Heart right ventricle (tissue), 16 donors: ENCODE data around the gene ELOB. TPM values are rescaled to one million over a fixed set of nuclear protein-coding genes. Genes with fewer than 3 reads are reported as not detected.

ENCODE experiments used
- ATAC-seq, 8 donors: fragments of 200-7000 bp; cut with Tn5 transposase; one replicate each; pipeline ENCODE4 v1.9.1; 2020; ENCODE audit warnings: mild to moderate bottlenecking in 8 of 8, moderate library complexity in 8 of 8, moderate number of reproducible peaks in 1 of 8
- DNase-seq, 2 donors: peaks; one replicate each; pipeline ENCODE4 v3.0.0-alpha.2; 2020
- H3K27ac ChIP-seq, 10 donors: fragments of 200-600 bp; sonication (generic) in 2 of 10; one replicate each; pipeline versions ENCODE4 v1.5.0 to v1.8.0; 2020 to 2022; ENCODE audit warnings: mild to moderate bottlenecking in 3 of 10
- H3K27me3 ChIP-seq, 7 donors: fragments of 200-600 bp; one replicate each; pipeline ENCODE4 v1.8.0; 2021 to 2022; ENCODE audit warnings: mild to moderate bottlenecking in 2 of 7
- H3K36me3 ChIP-seq, 9 donors: fragments of 200-600 bp; sonication (generic) in 1 of 9; one replicate each; pipeline versions ENCODE4 v1.5.0 to v1.8.0; 2020 to 2022; ENCODE audit warnings: mild to moderate bottlenecking in 2 of 9
- H3K4me1 ChIP-seq, 9 donors: fragments of 200-600 bp; sonication (generic) in 1 of 9; one replicate each; pipeline versions ENCODE4 v1.5.0 to v1.8.0; 2020 to 2022; ENCODE audit warnings: mild to moderate bottlenecking in 4 of 9
- H3K4me3 ChIP-seq, 10 donors: fragments of 200-600 bp; sonication (generic) in 2 of 10; one replicate each; pipeline versions ENCODE4 v1.5.0 to v1.8.0; 2020 to 2022; ENCODE audit warnings: mild to moderate bottlenecking in 7 of 10, moderate library complexity in 2 of 10
- H3K9me3 ChIP-seq, 11 donors: fragments of 200-600 bp in 10 of 11; sonication (generic) in 2 of 11; one replicate each; pipeline versions ENCODE4 v1.5.0 to v1.8.0; 2013 to 2022; ENCODE audit warnings: mild to moderate bottlenecking in 2 of 11, control low read depth in 1 of 11, moderate library complexity in 1 of 11
- CTCF ChIP-seq, 9 donors: fragments of 200-600 bp; sonication (generic) in 2 of 9; IDR thresholded peaks; one replicate each; pipeline versions ENCODE4 v1.5.0 to v1.8.0; 2021 to 2022; ENCODE audit warnings: antibody characterized with exemption in 9 of 9, mild to moderate bottlenecking in 5 of 9, moderate library complexity in 1 of 9
- WGBS, 2 donors: extraction: QIAGEN DNeasy Blood & Tissue Kit; methylation state at CpG; one replicate each; pipeline ENCODE4 v1.1.7; 2013; ENCODE audit warnings: inconsistent platforms in 1 of 2; 5-methylcytosine and 5-hydroxymethylcytosine counted together
- intact Hi-C, 10 donors: fragments of 100-400 bp; cut with DNase I; formaldehyde crosslinking; loops; one replicate each; pipeline versions ENCODE4 v1.11.1 to v1.14.2; 2022
- long read RNA-seq, 3 donors: library from polyadenylated mRNA; unstranded; transcript quantifications; one replicate each; pipeline ENCODE4 v2.0.0, GENCODE V29; 2020 to 2021
- polyA plus RNA-seq, 2 donors: library from polyadenylated mRNA; stranded (reverse); fragments of 200-250 nt; gene quantifications; one replicate each; pipeline ENCODE4 v1.2.3, GENCODE V29; 2013
- total RNA-seq, 10 donors: library from RNA; stranded (reverse); fragmentation: NEBNext Ultra II Directional in 3 of 10; extraction: Animal tissue kit (Norgen Biotek cat#: 25700) in 3 of 10; gene quantifications; one replicate each; pipeline versions ENCODE4 v1.2.1 to v1.2.4, GENCODE V29; 2021 to 2023
- donor health status: Arrhythmogenic right ventricular cardiomyopathy.
- donor health status: ischemic (EF 13 %, LVEDD 7.1; RV severe dilation, severe dysfunction).
- donor health status: healthy with polysubstance abuse.
- donor health status: DM: no; HTN: yes; CAD: no.
- donor health status: DM: no; HTN: no; CAD: no.
- donor health status: ischemic (EF 25% LVEDD 6.9; RV normal size, moderate dysfunction).
- donor health status: ischemic (EF 25% LVEDD 5.7; RV mildly dilated, moderate dysfunction).
- donor health status: healthy.
- donor health status: DM: yes; HTN: yes; CAD: no.
- donor health status: Ischemic cardiomyopathy.
- donor health status: ischemic (EF 35%, LVEDD 5.7; RV mildly dilated, moderate dysfunction).
- donor health status: nonischemic (EF 11% LVEDD 7.7; RV severe dilation, severe dysfunction).
- donor health status: DM: yes; HTN: yes; CAD: no.
- donor health status: PGD.
- donor health status: ischemic (EF 29% LVEDD 5.4; RV normal size, mild dysfunction).
- donor health status: nonischemic (EF 23%, LVEDD 6.1; RV moderate dilation, normal function).

ELOB gene
- total RNA-seq (100 to 1,000 TPM; 248 to 373 (median 323) TPM), polyA plus RNA-seq (1,000 to 10,000 TPM in 1 of 2 donors, 100 to 1,000 TPM in 1; 511 to 1,196 TPM)
- long read RNA-seq, donor 1, transcript ELOB-203 (4 exons, 991 nt), result major isoform, 173 of 273 reads
- long read RNA-seq, donor 1, transcript ELOB-202 (3 exons, 997 nt), result minor isoform, 84 of 273 reads
- long read RNA-seq, donor 1, partial matches to known transcripts, result 10 of 273 reads
- long read RNA-seq, donor 1, other reads (novel, unspliced or antisense), result 3 of 273 reads
- long read RNA-seq, donor 2, transcript ELOB-203 (4 exons, 991 nt), result major isoform, 200 of 319 reads
- long read RNA-seq, donor 2, transcript ELOB-202 (3 exons, 997 nt), result minor isoform, 105 of 319 reads
- long read RNA-seq, donor 2, partial matches to known transcripts, result 8 of 319 reads
- long read RNA-seq, donor 2, other reads (novel, unspliced or antisense), result 3 of 319 reads
- long read RNA-seq, donor 3, transcript ELOB-203 (4 exons, 991 nt), result major isoform, 17 of 22 reads
- long read RNA-seq, donor 3, partial matches to known transcripts, result 1 of 22 reads
- long read RNA-seq, donor 3, other reads (novel, unspliced or antisense), result 0 of 22 reads

- ATAC-seq (peak; percentile 92 to 98 (median 94)), DNase-seq (peak; percentile 87 to 90)
- peaks cover 9 to 43% (median 28%) of the 10 kb centered on the region in 9 donors for H3K4me1 ChIP-seq
- intact Hi-C loops, result loop anchor here in 4 of 10 donors (1.0 to 10.0 kb wide), 4 partner anchors 24 to 87 kb away; partner anchors contain the start of gene SRRM2 (in 2 of the 4)
- peak within 1 kb of the TSS; percentile 81 to 100 (median 98) for H3K4me3 ChIP-seq
- H3K27ac ChIP-seq, result peak within 1 kb of the TSS; percentile 98 to 100 (median 100)
- no peaks in the 10 kb centered on the region for H3K27me3 ChIP-seq
- H3K36me3 ChIP-seq, result peaks cover 0 to 31% (median 7%) of the 10 kb centered on the region in 9 donors
- WGBS, 2 donors, result 1% methylated on average over 47 to 70 of the region's 70 CpGs
- no peak for TF ChIP-seq CTCF (IDR thresholded peaks at IDR 0.05)
- no peaks in the 10 kb centered on the region for H3K9me3 ChIP-seq
These were observed at the start of gene ELOB for GRCh38 chr16:2777231-2777902. Gene ELOB (minus strand): TSS chr16:2777280. CDS start chr16:2777239, 41 bp downstream.

GRCh38 chr16:2825906-2826305 is 48.8 kb upstream of the ELOB start:
- TF ChIP-seq CTCF (IDR thresholded peaks at IDR 0.05), result no peak
- DNase-seq (no peak), ATAC-seq (no peak)
- intact Hi-C loops, result no loop called here
- peaks cover 0 to 10% (median 0%) of the 10 kb centered on the region in 9 donors for H3K4me1 ChIP-seq
- no peaks in the 10 kb centered on the region for H3K36me3 ChIP-seq
- no peak overlapping the region for H3K27ac ChIP-seq
- no peak overlapping the region for H3K4me3 ChIP-seq
- 76% methylated on average over 11 of the region's 11 CpGs for whole genome bisulfite sequencing, 2 donors
- no peaks in the 10 kb centered on the region for H3K9me3 ChIP-seq
- H3K27me3 ChIP-seq, result peaks cover 0 to 41% (median 23%) of the 10 kb centered on the region in 7 donors

GRCh38 chr16:2825049-2825742 is 48.1 kb upstream of the ELOB start:
- Histone ChIP-seq H3K27me3 (peaks cover 0 to 39% (median 19%) of the 10 kb centered on the region in 7 donors), H3K4me3 (no peak overlapping the region)

More at GRCh38 chr16:2825049-2825742, 48.1 kb upstream of the ELOB start:
- intact Hi-C loops, result no loop called here
- 77 to 79% methylated on average over 26 of the region's 26 CpGs for WGBS, 2 donors
- no peak for ATAC-seq
- no peaks in the 10 kb centered on the region for H3K9me3 ChIP-seq
- no peak for TF ChIP-seq CTCF (IDR thresholded peaks at IDR 0.05)
- peaks cover 0 to 7% (median 0%) of the 10 kb centered on the region in 9 donors for H3K4me1 ChIP-seq
- no peak for DNase-seq
- H3K36me3 ChIP-seq, result no peaks in the 10 kb centered on the region
- no peak overlapping the region for H3K27ac ChIP-seq
